SK-N-SH (cell line): ENCODE data around the gene ZNF585A.

Experiments used
- CTCF ChIP-seq: fragments of 200-600 bp; sonication (generic); IDR thresholded peaks from 2 replicates; pipeline ENCODE4 v1.6.1; 2017; ENCODE audit warnings: antibody characterized with exemption, mild to moderate bottlenecking, moderate library complexity
- EP300 ChIP-seq, 2 experiments: IDR thresholded peaks; 2 replicates each; pipeline versions ENCODE4 v1.4.0 to v1.6.1; 2012; ENCODE audit warnings: borderline replicate concordance in 1 of 2, low read depth in 1 of 2, low read length in 1 of 2
- MAX ChIP-seq: IDR thresholded peaks from 2 replicates; pipeline ENCODE4 v1.4.0; 2012; ENCODE audit warnings: low read depth
- NFIC ChIP-seq: IDR thresholded peaks from 2 replicates; pipeline ENCODE4 v1.4.0; 2012; ENCODE audit warnings: borderline replicate concordance
- NRF1 ChIP-seq: IDR thresholded peaks from 2 replicates; pipeline ENCODE4 v1.6.1; 2012; ENCODE audit warnings: low read depth, mild to moderate bottlenecking, low read length
- POLR2AphosphoS5 ChIP-seq: IDR thresholded peaks from 2 replicates; pipeline ENCODE4 v1.6.1; 2012; ENCODE audit warnings: low read depth, low read length
- SIN3A ChIP-seq: IDR thresholded peaks from 2 replicates; pipeline ENCODE4 v1.6.1; 2012; ENCODE audit warnings: low read depth, mild to moderate bottlenecking, low read length, moderate library complexity, borderline replicate concordance
- SMC3 ChIP-seq: IDR thresholded peaks from 2 replicates; pipeline ENCODE4 v1.6.1; 2012; ENCODE audit warnings: low read depth, low read length, improper control_type of control experiment
- TCF12 ChIP-seq: IDR thresholded peaks from 2 replicates; pipeline ENCODE4 v1.4.0; 2012
- USF1 ChIP-seq: IDR thresholded peaks from 2 replicates; pipeline ENCODE4 v1.4.0; 2012; ENCODE audit warnings: low read depth, borderline replicate concordance
- YY1 ChIP-seq: IDR thresholded peaks from 2 replicates; pipeline ENCODE4 v1.4.0; 2012; ENCODE audit warnings: low read depth, mild to moderate bottlenecking
- ZBTB33 ChIP-seq: IDR thresholded peaks from 2 replicates; pipeline ENCODE4 v1.4.0; 2012; ENCODE audit warnings: low read depth, borderline replicate concordance

- TF ChIP-seq CTCF (no peak), MAX (no peak), POLR2AphosphoS5 (peak; percentile 47; the same call in 1 of the 2 replicates), NRF1 (no peak), ZBTB33 (no peak), YY1 (no peak), SMC3 (no peak), TCF12 (no peak), SIN3A (no peak), NFIC (no peak), EP300 (IDR thresholded peaks at IDR 0.05; ENCODE audit: borderline replicate concordance in 1 of 2, low read depth in 1 of 2, low read length in 1 of 2) (no peak), USF1 (no peak)
These were observed 44.9 kb upstream of the ZNF585A start for GRCh38 chr19:37217480-37217774.
